Measurements from ENCODE around the gene OPRD1. TPM values are rescaled to one million over a fixed set of nuclear protein-coding genes. Genes with fewer than 3 reads are reported as not detected.
"Not testable (repeated sequence)": the region's sequence is repeated elsewhere in the genome, so short reads cannot be mapped to it uniquely, and the experiment has no call there.

Gene OPRD1
- polyA plus RNA-seq (2012; ENCODE audit: missing spikeins), result 0.04 TPM

- TF ChIP-seq POLR2AphosphoS5 (IDR thresholded peaks at IDR 0.05; ENCODE audit: low read depth, low read length) (no peak), TAF1 (IDR thresholded peaks at IDR 0.05; ENCODE audit: borderline replicate concordance, low read depth, low read length) (no peak)
- DNase-seq (ENCODE audit: insufficient read length) (peak; percentile 27), FAIRE-seq (no peak)
These were observed at the start of gene OPRD1 for GRCh38 chr1:28811766-28812668. OPRD1 (plus strand) TSS chr1:28812170; CDS start chr1:28812384, 214 bp downstream.

- DNase-seq (ENCODE audit: insufficient read length) (no peak), FAIRE-seq (no peak)
- TF ChIP-seq POLR2AphosphoS5 (IDR thresholded peaks at IDR 0.05; ENCODE audit: low read depth, low read length) (no peak), TAF1 (IDR thresholded peaks at IDR 0.05; ENCODE audit: borderline replicate concordance, low read depth, low read length) (no peak), POLR2A (IDR thresholded peaks at IDR 0.05; ENCODE audit: low read depth, low read length) (no peak)
These were observed 45.3 kb upstream of the OPRD1 start for GRCh38 chr1:28766532-28767183.

- FAIRE-seq, result no peak
- TF ChIP-seq TAF1 (IDR thresholded peaks at IDR 0.05; ENCODE audit: borderline replicate concordance, low read depth, low read length) (no peak), POLR2AphosphoS5 (IDR thresholded peaks at IDR 0.05; ENCODE audit: low read depth, low read length) (no peak), POLR2A (IDR thresholded peaks at IDR 0.05; ENCODE audit: low read depth, low read length) (no peak)
- DNase-seq (ENCODE audit: insufficient read length), result no peak
These were observed 41.3 kb upstream of the OPRD1 start for GRCh38 chr1:28770601-28771165.

- DNase-seq (ENCODE audit: insufficient read length); FAIRE-seq: not testable (repeated sequence)
These were observed 40.0 kb upstream of the OPRD1 start for GRCh38 chr1:28771921-28772320.

- DNase-seq (ENCODE audit: insufficient read length) (no peak), FAIRE-seq (no peak)
- TF ChIP-seq POLR2AphosphoS5 (IDR thresholded peaks at IDR 0.05; ENCODE audit: low read depth, low read length), result no peak
These were observed 38.9 kb upstream of the OPRD1 start for GRCh38 chr1:28773105-28773504.

- no peak for FAIRE-seq
These were observed 36.6 kb upstream of the OPRD1 start for GRCh38 chr1:28775121-28775942.

GRCh38 chr1:28776341-28776740 lies 35.6 kb upstream of the OPRD1 start:
- DNase-seq (ENCODE audit: insufficient read length) (no peak), FAIRE-seq (no peak)
- TF ChIP-seq POLR2AphosphoS5 (IDR thresholded peaks at IDR 0.05; ENCODE audit: low read depth, low read length), result no peak
- TF ChIP-seq POLR2A (IDR thresholded peaks at IDR 0.05; ENCODE audit: low read depth, low read length), result no peak
- TF ChIP-seq TAF1 (IDR thresholded peaks at IDR 0.05; ENCODE audit: borderline replicate concordance, low read depth, low read length), result no peak

More at GRCh38 chr1:28775121-28775942, 36.6 kb upstream of the OPRD1 start:
- peak; percentile 57 for DNase-seq (ENCODE audit: insufficient read length)
- TF ChIP-seq TAF1 (IDR thresholded peaks at IDR 0.05; ENCODE audit: borderline replicate concordance, low read depth, low read length) (no peak), POLR2AphosphoS5 (IDR thresholded peaks at IDR 0.05; ENCODE audit: low read depth, low read length) (no peak), POLR2A (IDR thresholded peaks at IDR 0.05; ENCODE audit: low read depth, low read length) (no peak)

GRCh38 chr1:28778021-28778420 lies 33.9 kb upstream of the OPRD1 start:
- no peak for TF ChIP-seq TAF1 (IDR thresholded peaks at IDR 0.05; ENCODE audit: borderline replicate concordance, low read depth, low read length)
- no peak for TF ChIP-seq POLR2A (IDR thresholded peaks at IDR 0.05; ENCODE audit: low read depth, low read length)
- no peak for TF ChIP-seq POLR2AphosphoS5 (IDR thresholded peaks at IDR 0.05; ENCODE audit: low read depth, low read length)
- DNase-seq (ENCODE audit: insufficient read length) (no peak), FAIRE-seq (no peak)

GRCh38 chr1:28779751-28780408 lies 32.1 kb upstream of the OPRD1 start:
- FAIRE-seq, result no peak
- TF ChIP-seq POLR2A (IDR thresholded peaks at IDR 0.05; ENCODE audit: low read depth, low read length), result no peak
- no peak for TF ChIP-seq POLR2AphosphoS5 (IDR thresholded peaks at IDR 0.05; ENCODE audit: low read depth, low read length)
- TF ChIP-seq TAF1 (IDR thresholded peaks at IDR 0.05; ENCODE audit: borderline replicate concordance, low read depth, low read length), result no peak
- no peak for DNase-seq (ENCODE audit: insufficient read length)

- DNase-seq (ENCODE audit: insufficient read length) (no peak), FAIRE-seq (no peak)
- TF ChIP-seq POLR2AphosphoS5 (IDR thresholded peaks at IDR 0.05; ENCODE audit: low read depth, low read length) (no peak), TAF1 (IDR thresholded peaks at IDR 0.05; ENCODE audit: borderline replicate concordance, low read depth, low read length) (no peak), POLR2A (IDR thresholded peaks at IDR 0.05; ENCODE audit: low read depth, low read length) (no peak)
These were observed 30.7 kb upstream of the OPRD1 start for GRCh38 chr1:28781305-28781704.

- FAIRE-seq (no peak), DNase-seq (ENCODE audit: insufficient read length) (no peak)
- TF ChIP-seq POLR2AphosphoS5 (IDR thresholded peaks at IDR 0.05; ENCODE audit: low read depth, low read length) (no peak), POLR2A (IDR thresholded peaks at IDR 0.05; ENCODE audit: low read depth, low read length) (no peak), TAF1 (IDR thresholded peaks at IDR 0.05; ENCODE audit: borderline replicate concordance, low read depth, low read length) (no peak)
These were observed 30.0 kb upstream of the OPRD1 start for GRCh38 chr1:28782011-28782410.
